T-cell (primary cell): ENCODE results near the gene OTUD7B. TPM values are rescaled to one million over a fixed set of nuclear protein-coding genes. Genes with fewer than 3 reads are reported as not detected.

ENCODE experiments used
- total RNA-seq, 35 experiments: library from RNA in 6 of 35; stranded (reverse) in 6 of 35; fragments of 120-200 nt in 1 of 35; gene quantifications; one replicate each; pipeline versions ENCODE4 v1.2.1 to v1.2.4 and lab custom pipeline; 2013 to 2026

OTUD7B gene
- total RNA-seq, 5 donors from 2014 or later (not counting 1 experiment from before 2014, with no cell fraction given), result 7.8 to 13.7 (median 10.2) TPM

Other genes starting within 250 kb of the OTUD7B start
- gene FCGR1A, start 228.0 kb downstream of the OTUD7B start, total RNA-seq, result not detected
- gene BOLA1, start 111.2 kb downstream of the OTUD7B start, total RNA-seq, result 10 to 100 TPM in 3 of 5 donors, 1 to 10 TPM in 2; 6.0 to 27.6 (median 26.1) TPM
- 1 to 10 TPM; 3.1 to 4.5 (median 3.9) TPM for gene SV2A, start 92.9 kb downstream of the OTUD7B start, total RNA-seq
- 10 to 100 TPM; 45.3 to 54.6 (median 51.6) TPM for gene SF3B4, start 82.9 kb downstream of the OTUD7B start, total RNA-seq
- 1 to 10 TPM in 4 of 5 donors, under 1 TPM in 1; 0.58 to 2.5 (median 1.5) TPM for gene MTMR11, start 73.8 kb downstream of the OTUD7B start, total RNA-seq
- 10 to 100 TPM; 24.9 to 30.7 (median 28.0) TPM for gene VPS45, start 57.0 kb upstream of the OTUD7B start, total RNA-seq
- gene PLEKHO1, start 139.2 kb upstream of the OTUD7B start, total RNA-seq, result 100 to 1,000 TPM in 3 of 5 donors, 10 to 100 TPM in 2; 68.9 to 183 (median 154) TPM
- 10 to 100 TPM; 40.2 to 46.3 (median 44.9) TPM for gene ANP32E, start 225.4 kb upstream of the OTUD7B start, total RNA-seq
- not detected for gene CA14, start 247.0 kb upstream of the OTUD7B start, total RNA-seq